Aorta (tissue), 5 donors: Measurements from ENCODE around the gene WDR93. TPM values are rescaled to one million over a fixed set of nuclear protein-coding genes. Genes with fewer than 3 reads are reported as not detected.

ENCODE experiments used
- ATAC-seq: fragments of 200-7000 bp; cut with Tn5 transposase; one replicate; pipeline ENCODE4 v1.9.1; 2022; ENCODE audit warnings: moderate library complexity; ENCODE audit not compliant: low FRiP score
- DNase-seq, 2 donors: peaks; one replicate each; pipeline ENCODE4 v3.0.0-alpha.2; 2020
- H3K27ac ChIP-seq, 2 donors: one replicate each; pipeline ENCODE4 v1.5.1; 2013; ENCODE audit warnings: low read length in 2 of 2, mild to moderate bottlenecking in 2 of 2, moderate library complexity in 2 of 2, control low read depth in 1 of 2, inconsistent platforms in 1 of 2, low read depth in 1 of 2
- H3K27me3 ChIP-seq, 2 donors: one replicate each; pipeline ENCODE4 v1.6.1; 2013; ENCODE audit warnings: control low read depth in 1 of 2, low read length in 1 of 2, mild to moderate bottlenecking in 1 of 2, moderate library complexity in 1 of 2; ENCODE audit not compliant: insufficient read depth in 2 of 2, control insufficient read depth in 1 of 2
- H3K36me3 ChIP-seq, 2 donors: one replicate each; pipeline ENCODE4 v1.6.1; 2013; ENCODE audit warnings: control low read depth in 1 of 2, low read length in 1 of 2, mild to moderate bottlenecking in 1 of 2; ENCODE audit not compliant: insufficient read depth in 2 of 2, control insufficient read depth in 1 of 2
- H3K4me1 ChIP-seq, 2 donors: one replicate each; pipeline ENCODE4 v1.6.1; 2013; ENCODE audit warnings: low read length in 2 of 2, control low read depth in 1 of 2, mild to moderate bottlenecking in 1 of 2, moderate library complexity in 1 of 2; ENCODE audit not compliant: insufficient read depth in 2 of 2, control insufficient read depth in 1 of 2
- H3K4me3 ChIP-seq, 2 donors: one replicate each; pipeline ENCODE4 v1.5.1; 2013; ENCODE audit warnings: low read length in 2 of 2, control low read depth in 1 of 2, mild to moderate bottlenecking in 1 of 2
- H3K9me3 ChIP-seq: one replicate; pipeline ENCODE4 v1.6.1; 2013; ENCODE audit warnings: mild to moderate bottlenecking, low read length; ENCODE audit not compliant: control insufficient read depth
- WGBS, 2 donors: extraction: QIAGEN DNeasy Blood & Tissue Kit; methylation state at CpG; one replicate each; pipeline ENCODE4 v1.1.7; 2013; 5-methylcytosine and 5-hydroxymethylcytosine counted together
- intact Hi-C, 2 donors: fragments of 100-400 bp; cut with DNase I; formaldehyde crosslinking; loops; one replicate each; pipeline versions ENCODE4 v1.14.2 to v1.15.0; 2022
- polyA plus RNA-seq, 2 donors: library from polyadenylated mRNA; stranded (reverse); fragments of 200-250 nt; gene quantifications; one replicate each; pipeline ENCODE4 v1.2.3, GENCODE V29; 2013
- total RNA-seq, 2 donors: library from RNA; stranded (reverse); fragmentation: NEBNext Ultra II Directional; extraction: Animal tissue kit (Norgen Biotek cat#: 25700); gene quantifications; one replicate each; pipeline ENCODE4 v1.2.1, GENCODE V29; 2021
- donor health status: healthy with polysubstance abuse.
- donor health status: Bipolar disorder and iron deficiency.
- donor health status: DM: no; HTN: no; CAD: no.
- donor health status: DM: no; HTN: no; CAD: no.
- donor health status: DM: yes; HTN: yes; CAD: no.

Gene WDR93
- total and polyA plus RNA-seq, 4 donors = 0.84 TPM; not detected in 3

DNA sequence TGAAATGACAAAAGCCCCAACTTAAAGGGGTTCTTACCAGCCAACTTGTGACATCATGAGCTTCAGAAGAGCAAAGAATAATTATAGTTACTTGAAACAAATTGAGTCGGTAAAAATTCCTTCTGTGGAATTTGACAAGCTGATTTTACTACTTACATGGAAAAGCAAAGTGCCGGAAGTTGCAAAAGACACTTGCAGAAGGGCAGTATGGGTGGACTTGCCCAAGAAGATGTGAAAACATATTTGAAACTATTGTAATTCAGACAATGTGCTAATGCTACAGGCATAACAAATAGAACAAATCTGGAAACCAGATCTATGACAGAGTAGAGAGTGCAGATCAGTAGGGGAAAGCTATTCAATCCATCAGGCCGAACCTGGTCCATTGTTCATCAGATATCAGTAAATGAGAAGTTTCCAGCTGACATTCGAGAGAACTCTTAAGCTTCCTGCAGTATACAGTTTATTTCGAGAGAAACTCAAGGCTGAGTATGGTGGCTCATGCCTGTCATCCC lies 32.9 kb upstream of the WDR93 start:
- intact Hi-C loops = no loop called here
- no peak for ATAC-seq
- 77 to 81% methylated on average over 5 of the region's 5 CpGs for WGBS, 2 donors

DNA sequence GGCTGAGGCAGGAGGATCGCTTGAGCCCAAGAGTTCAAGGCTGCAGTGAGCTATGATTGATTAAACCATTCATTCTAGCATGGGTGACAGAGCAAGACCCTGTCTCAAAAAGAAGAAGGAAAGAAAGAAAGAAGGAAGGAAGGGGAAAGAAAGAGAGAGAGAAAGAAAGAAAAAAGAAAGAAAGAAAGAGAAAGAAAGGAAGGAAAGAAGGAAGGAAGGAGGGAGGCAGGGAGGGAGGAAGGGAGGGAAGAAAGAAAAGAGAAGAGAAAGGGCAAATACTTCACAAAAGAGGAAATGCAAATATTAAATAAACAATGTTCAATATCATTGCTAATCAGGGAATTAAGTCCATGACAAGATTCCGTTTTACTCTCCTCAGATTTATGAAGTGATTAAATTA lies 31.3 kb upstream of the WDR93 start:
- Histone ChIP-seq H3K27me3 (no peaks in the 10 kb centered on the region), H3K4me1 (no peaks in the 10 kb centered on the region), H3K27ac (no peak overlapping the region), H3K9me3 (no peaks in the 10 kb centered on the region), H3K4me3 (no peak overlapping the region), H3K36me3 (no peaks in the 10 kb centered on the region)
- WGBS, 2 donors = 96 to 97% methylated on average over 2 of the region's 2 CpGs
- DNase-seq = no peak
- ATAC-seq = no peak
- intact Hi-C loops = no loop called here

More for the DNA sequence above, 32.9 kb upstream of the WDR93 start:
- Histone ChIP-seq H3K27me3 (no peaks in the 10 kb centered on the region), H3K9me3 (no peaks in the 10 kb centered on the region), H3K4me3 (no peak overlapping the region), H3K27ac (no peak overlapping the region), H3K4me1 (no peaks in the 10 kb centered on the region), H3K36me3 (no peaks in the 10 kb centered on the region)
- no peak for DNase-seq

DNA sequence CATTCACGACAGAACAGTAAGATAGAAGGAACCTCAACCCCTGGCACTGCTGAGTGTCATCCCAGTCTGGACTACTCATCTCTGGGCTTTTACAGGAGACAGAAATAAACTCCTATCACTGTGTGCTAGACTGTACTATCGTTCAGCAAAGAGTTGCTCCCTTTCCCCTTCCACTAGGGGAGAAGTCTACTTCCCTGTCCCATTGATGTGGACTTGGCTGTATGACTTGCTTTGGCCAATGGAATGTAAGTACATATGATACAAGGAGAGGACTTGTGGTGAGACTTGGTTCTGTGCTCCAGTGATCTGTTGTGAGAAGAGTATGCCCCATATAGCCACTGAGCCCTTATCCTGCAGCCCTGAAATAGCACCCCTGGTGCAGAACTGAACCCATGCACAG lies 30.1 kb upstream of the WDR93 start:
- Histone ChIP-seq H3K4me3 (no peak overlapping the region), H3K9me3 (no peaks in the 10 kb centered on the region), H3K27me3 (no peaks in the 10 kb centered on the region), H3K36me3 (no peaks in the 10 kb centered on the region), H3K4me1 (no peaks in the 10 kb centered on the region), H3K27ac (no peak overlapping the region)
- DNase-seq (no peak), ATAC-seq (no peak)
- 85 to 92% methylated on average over 2 of the region's 2 CpGs for WGBS, 2 donors
- intact Hi-C loops = no loop called here

DNA sequence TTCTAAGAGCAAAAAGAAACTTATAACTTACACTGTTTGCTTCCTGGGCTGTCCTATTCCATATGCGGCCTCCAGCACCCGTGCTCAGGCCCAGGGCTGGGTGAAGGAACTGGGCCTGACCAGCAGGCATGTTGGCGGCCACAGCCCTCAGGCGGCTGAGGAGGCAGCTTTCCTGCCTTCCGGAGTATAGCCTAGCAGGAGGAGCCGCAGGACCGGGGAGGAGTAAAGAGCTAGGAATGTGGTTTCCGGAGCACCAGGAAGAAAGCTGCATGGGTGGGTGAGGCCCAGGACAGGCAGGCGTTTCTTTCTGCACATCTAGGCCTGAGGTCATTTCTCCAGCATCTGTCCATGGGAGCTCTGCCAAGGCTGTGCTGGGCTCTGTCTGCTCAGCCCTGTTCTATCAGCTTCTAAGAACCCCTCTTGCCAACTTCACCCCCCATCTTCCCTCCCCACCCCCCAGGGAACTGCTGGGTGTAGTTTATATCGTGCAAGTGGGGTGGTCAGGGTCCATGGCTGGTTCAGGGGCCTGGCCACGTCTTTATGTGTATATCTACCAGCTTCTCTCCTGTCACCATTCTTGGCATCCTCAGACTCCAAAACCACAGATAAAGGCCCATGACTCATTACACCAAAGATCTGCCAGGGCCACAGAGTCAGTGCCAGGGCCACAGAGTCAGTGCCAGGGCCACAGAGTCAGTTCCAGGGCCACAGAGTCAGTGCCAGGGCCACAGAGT lies 27.6 kb upstream of the WDR93 start:
- no peaks in the 10 kb centered on the region for H3K36me3 ChIP-seq
- no peak overlapping the region for H3K4me3 ChIP-seq
- no peaks in the 10 kb centered on the region for H3K9me3 ChIP-seq
- H3K27ac ChIP-seq = peak overlapping the region; percentile 91 to 95
- H3K4me1 ChIP-seq = no peaks in the 10 kb centered on the region
- H3K27me3 ChIP-seq = no peaks in the 10 kb centered on the region
- 4 to 8% methylated on average over 11 of the region's 11 CpGs for WGBS, 2 donors
- ATAC-seq (peak; percentile 71), DNase-seq (peak; percentile 90)
- intact Hi-C loops = no loop called here

DNA sequence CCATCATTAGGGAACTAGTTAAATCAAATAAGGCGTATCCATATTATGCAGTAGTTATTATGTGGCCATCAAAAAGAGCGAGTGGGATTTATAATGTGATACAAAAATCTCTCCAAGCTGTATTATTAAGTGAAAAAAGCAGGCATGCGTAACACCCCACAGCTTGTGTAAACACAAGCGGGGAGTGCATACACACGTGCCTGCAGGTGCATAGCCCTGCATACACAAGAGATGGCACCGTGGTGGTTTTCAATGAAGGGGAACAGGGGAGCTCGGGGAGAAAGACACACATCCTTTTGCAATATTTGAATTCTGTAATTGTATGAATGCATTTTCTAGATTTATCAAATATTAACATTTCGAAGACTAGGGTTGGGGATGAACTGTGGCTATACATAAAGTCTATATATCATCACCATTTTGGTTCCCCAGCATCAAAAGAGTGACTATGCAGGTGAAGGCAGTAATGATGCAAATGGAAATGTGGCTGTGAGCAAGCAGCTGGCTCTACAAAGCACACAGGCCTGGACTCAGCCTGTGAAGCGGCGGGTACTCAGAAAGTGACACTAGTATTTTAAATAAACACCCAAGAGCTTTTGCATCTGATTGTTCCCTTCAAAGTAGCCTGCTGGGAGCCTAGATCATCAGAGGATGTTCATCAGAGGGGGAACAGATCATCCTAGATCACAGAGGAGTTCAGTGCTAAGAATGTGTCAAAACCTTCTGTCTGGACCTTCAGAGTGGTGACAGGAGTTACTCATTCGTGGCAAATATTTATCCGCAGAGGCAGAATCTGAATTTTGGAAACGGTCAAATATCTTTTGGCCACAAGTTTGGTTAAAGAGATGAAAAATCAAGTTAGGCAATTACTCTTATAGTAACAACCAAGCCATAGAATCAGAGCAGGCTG lies 25.9 kb upstream of the WDR93 start:
- ATAC-seq (no peak), DNase-seq (no peak)
- Histone ChIP-seq H3K9me3 (no peaks in the 10 kb centered on the region), H3K27ac (peak overlapping the region; percentile 49 to 85), H3K36me3 (no peaks in the 10 kb centered on the region), H3K27me3 (no peaks in the 10 kb centered on the region), H3K4me3 (no peak overlapping the region), H3K4me1 (no peaks in the 10 kb centered on the region)
- intact Hi-C loops = no loop called here
- 55 to 57% methylated on average over 13 of the region's 13 CpGs for WGBS, 2 donors

DNA sequence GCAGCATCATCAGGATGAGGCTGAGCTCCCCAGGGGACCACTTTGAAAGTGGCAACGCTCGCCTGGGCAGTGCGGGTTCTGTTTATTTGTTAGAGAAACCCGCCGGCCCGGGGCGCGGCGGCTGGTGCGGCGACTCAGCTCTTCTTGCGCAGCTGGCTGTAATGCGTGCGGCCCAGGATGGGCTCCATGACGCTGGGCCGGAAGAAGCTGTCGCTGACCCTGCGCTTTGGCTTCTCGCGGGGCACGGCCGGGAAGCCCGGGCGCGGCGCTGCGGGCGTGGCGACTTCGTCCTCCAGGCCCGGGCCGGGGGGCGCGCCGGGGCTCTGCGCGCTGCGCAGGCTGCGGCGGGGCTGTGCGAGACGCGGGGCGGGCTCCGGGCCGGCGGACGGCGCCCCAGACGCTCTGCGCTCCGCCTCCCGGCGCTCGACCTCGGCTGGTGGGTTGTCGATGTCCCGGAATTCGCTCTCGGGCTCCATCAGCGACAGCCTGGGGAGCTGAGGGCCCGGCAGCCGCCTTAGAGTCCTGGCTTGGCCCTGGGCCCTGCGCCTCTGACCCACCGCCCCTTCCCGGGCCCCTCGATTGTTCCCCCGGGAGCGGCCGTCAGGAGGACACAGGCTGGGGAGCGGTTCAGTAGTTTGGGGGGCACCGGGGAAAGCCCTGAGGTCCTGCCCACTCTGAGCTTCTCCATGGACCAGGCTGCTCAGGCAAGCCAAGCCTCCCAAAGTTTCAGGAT lies 25.0 kb upstream of the WDR93 start:
- DNase-seq (peak; percentile 82 to 91), ATAC-seq (peak; percentile 78)
- WGBS, 2 donors = 2 to 3% methylated on average over 52 to 72 of the region's 72 CpGs
- Histone ChIP-seq H3K4me3 (no peak overlapping the region), H3K27me3 (no peaks in the 10 kb centered on the region), H3K27ac (peak overlapping the region; percentile 76 to 85), H3K9me3 (no peaks in the 10 kb centered on the region), H3K4me1 (no peaks in the 10 kb centered on the region), H3K36me3 (no peaks in the 10 kb centered on the region)
- intact Hi-C loops = no loop called here

DNA sequence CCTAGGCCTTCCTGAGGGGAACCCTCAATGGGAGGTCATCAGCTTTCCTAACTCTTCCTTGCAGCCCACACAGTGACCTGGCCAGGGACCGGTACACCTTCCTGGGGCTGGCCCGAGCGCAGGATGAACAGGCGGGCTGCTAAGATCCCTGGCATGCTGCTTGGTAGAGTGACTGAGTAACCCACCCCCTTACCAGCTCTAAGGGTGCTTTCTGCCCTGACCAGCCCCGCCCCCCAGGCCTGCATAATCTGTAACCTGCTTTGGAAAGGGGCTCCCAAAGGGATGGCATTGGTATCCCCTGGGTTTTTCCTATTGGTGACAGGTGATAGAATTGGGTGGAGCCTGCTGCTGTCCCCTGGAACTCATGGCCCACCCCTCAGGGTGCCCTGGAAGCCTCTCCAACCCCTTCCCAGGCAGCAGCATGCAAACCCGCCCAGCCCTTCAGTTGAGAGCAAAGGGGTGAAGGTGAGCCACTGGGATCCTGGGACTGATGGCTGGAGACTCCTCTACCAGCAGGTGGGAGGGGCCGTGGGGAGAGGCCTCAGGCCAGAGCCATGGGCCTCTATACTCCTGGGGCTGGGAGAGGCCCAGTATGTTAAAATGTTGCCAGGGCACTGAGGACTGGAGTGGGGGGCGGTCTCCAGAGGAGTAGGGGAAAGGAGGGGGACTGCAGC lies 24.3 kb upstream of the WDR93 start:
- H3K4me3 ChIP-seq = no peak overlapping the region
- DNase-seq (no peak), ATAC-seq (no peak)

More for the DNA sequence above, 24.3 kb upstream of the WDR93 start:
- Histone ChIP-seq H3K9me3 (no peaks in the 10 kb centered on the region), H3K4me1 (no peaks in the 10 kb centered on the region), H3K36me3 (no peaks in the 10 kb centered on the region), H3K27me3 (no peaks in the 10 kb centered on the region), H3K27ac (peak overlapping the region; percentile 76 to 85)
- 87 to 89% methylated on average over 8 of the region's 8 CpGs for whole genome bisulfite sequencing, 2 donors
- intact Hi-C loops = no loop called here
